NT2/D1 (cell line): ENCODE results near the gene GPHN.

Experiments
- DNase-seq: peaks from one replicate; pipeline ENCODE4 v3.0.0-alpha.2; 2011; ENCODE audit warnings: low read depth, low spot score
- H3K27me3 ChIP-seq: 2 replicates; pipeline ENCODE4 v1.6.0; 2011; ENCODE audit warnings: mild to moderate bottlenecking; ENCODE audit not compliant: insufficient read length, insufficient read depth
- H3K36me3 ChIP-seq: 2 replicates; pipeline ENCODE4 v1.6.1; 2011; ENCODE audit warnings: mild to moderate bottlenecking, low read length, mixed read lengths; ENCODE audit not compliant: insufficient read depth, insufficient read length
- H3K4me1 ChIP-seq: 2 replicates; pipeline ENCODE4 v1.5.1; 2011; ENCODE audit not compliant: insufficient read depth, insufficient read length
- H3K4me3 ChIP-seq: 2 replicates; pipeline ENCODE4 v1.5.1; 2011; ENCODE audit warnings: low read depth; ENCODE audit not compliant: insufficient read length
- H3K9ac ChIP-seq: 2 replicates; pipeline ENCODE4 v1.6.0; 2011; ENCODE audit warnings: low read depth; ENCODE audit not compliant: insufficient read length
- H3K9me3 ChIP-seq: 2 replicates; pipeline ENCODE4 v1.5.1; 2011; ENCODE audit warnings: mild to moderate bottlenecking, low read length; ENCODE audit not compliant: insufficient read depth
- SUZ12 ChIP-seq: IDR thresholded peaks from 2 replicates; pipeline ENCODE4 v1.6.1; 2011; ENCODE audit not compliant: insufficient read length, insufficient read depth; ENCODE audit errors: extremely low read depth
- YY1 ChIP-seq: IDR thresholded peaks from 2 replicates; pipeline ENCODE4 v1.6.1; 2011; ENCODE audit not compliant: insufficient read length, insufficient read depth
- ZNF274 ChIP-seq: IDR thresholded peaks from 2 replicates; pipeline ENCODE4 v1.6.1; 2011; ENCODE audit warnings: mild to moderate bottlenecking, low read depth, low read length

Gene GPHN

DNA sequence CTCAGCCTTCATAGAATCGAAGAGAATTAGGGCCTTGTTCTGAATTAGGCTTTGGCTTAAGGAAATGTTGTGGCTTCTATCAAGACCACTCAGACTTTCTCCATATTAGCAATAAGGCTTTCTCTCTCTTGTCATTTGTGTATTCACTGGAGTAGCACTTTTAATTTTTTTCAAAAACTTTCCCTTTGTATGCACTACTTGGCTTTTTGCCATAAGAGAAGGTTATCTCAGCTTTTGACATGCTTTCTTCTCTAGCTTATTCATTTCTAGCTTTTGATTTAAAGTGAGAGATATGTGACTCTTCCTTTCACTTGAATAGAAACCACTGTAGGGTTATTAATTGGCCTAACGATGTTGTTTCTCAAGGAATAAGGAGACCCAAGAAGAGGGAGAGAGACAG lies 244.2 kb downstream of the GPHN start:
- TF ChIP-seq ZNF274: no peak
- no peak for TF ChIP-seq SUZ12
- TF ChIP-seq YY1: no peak
- H3K4me3 ChIP-seq: no peak overlapping the region
- H3K27me3 ChIP-seq: no peaks in the 10 kb centered on the region
- DNase-seq: no peak
- H3K36me3 ChIP-seq: no peaks in the 10 kb centered on the region
- H3K4me1 ChIP-seq: no peaks in the 10 kb centered on the region
- no peak overlapping the region for H3K9ac ChIP-seq
- H3K9me3 ChIP-seq: no peaks in the 10 kb centered on the region

DNA sequence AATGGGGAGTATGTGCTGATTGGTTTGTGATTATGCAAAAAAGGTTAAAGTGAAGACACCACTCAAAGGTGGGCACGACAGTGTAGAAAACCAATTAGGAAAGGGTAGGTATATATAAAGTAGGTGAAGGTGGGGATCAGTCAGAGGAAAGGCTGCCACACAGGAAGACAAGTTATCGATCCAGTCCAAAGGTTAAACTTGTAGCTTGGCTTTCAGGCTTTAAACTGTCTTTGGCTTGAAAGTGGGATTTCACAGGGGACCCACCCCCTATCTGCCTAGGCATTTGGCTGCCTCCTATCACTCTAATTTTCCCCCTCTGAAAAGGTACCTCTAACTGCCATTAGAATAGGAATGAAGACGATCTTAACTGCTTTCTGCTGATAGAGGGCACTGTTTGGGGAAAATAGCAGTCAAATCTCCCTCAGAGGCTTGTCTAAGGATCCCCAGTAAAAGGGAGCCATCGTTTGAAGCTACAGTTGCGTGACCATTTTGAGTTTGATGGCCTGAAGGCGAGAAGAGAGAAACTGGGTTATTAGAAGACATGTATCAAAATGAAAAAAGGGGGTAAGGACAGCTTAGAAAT lies 250.2 kb downstream of the GPHN start:
- Histone ChIP-seq H3K27me3 (no peaks in the 10 kb centered on the region), H3K9me3 (no peaks in the 10 kb centered on the region), H3K4me1 (no peaks in the 10 kb centered on the region), H3K36me3 (no peaks in the 10 kb centered on the region), H3K4me3 (no peak overlapping the region), H3K9ac (no peak overlapping the region)
- DNase-seq: no peak
- TF ChIP-seq SUZ12 (no peak), YY1 (no peak), ZNF274 (no peak)

DNA sequence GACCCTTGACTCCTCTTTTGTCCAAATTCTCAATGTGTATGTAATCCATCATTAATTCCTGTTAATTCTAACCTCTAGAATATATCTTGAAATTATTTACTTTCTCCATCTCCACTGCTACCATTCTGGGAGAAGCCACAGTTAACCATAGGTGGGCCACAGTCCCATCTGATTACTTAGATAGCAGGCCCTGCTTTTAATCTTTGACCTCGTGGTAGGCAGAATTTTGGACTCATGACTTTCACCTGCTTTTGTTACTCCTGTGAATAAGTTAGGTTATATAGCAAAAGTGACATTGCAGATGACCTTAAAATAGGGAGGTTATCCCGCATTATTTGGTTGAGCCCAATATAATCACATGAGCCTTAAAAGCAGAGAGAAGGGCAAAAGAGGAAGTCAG lies 264.2 kb downstream of the GPHN start:
- Histone ChIP-seq H3K9me3 (no peaks in the 10 kb centered on the region), H3K4me1 (no peaks in the 10 kb centered on the region), H3K9ac (no peak overlapping the region), H3K4me3 (no peak overlapping the region), H3K36me3 (no peaks in the 10 kb centered on the region), H3K27me3 (no peaks in the 10 kb centered on the region)
- no peak for DNase-seq
- TF ChIP-seq YY1 (no peak), SUZ12 (no peak)

DNA sequence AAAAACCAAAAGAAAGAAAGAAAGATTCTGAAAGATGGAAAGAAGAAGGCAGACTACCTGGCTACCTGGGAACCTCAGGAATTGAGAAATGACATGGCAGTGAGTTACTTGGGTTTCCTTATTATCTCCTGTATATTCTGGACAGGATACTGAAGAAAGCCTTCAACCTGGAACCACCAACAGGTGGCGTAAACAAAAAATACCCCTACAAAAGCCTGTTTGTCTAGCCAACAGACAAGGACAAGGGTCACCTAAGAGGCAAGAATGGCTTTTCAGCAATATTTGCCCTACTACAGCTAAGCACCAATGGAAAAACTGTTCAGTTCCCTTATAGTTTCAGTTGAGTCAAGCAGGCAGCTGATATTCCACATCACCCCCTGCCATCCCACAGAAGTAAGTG lies 274.9 kb downstream of the GPHN start:
- H3K27me3 ChIP-seq: no peaks in the 10 kb centered on the region
- no peaks in the 10 kb centered on the region for H3K4me1 ChIP-seq
- TF ChIP-seq SUZ12: no peak
- no peak for TF ChIP-seq YY1
- no peak for TF ChIP-seq ZNF274
- no peak for DNase-seq
- no peaks in the 10 kb centered on the region for H3K9me3 ChIP-seq
- H3K36me3 ChIP-seq: no peaks in the 10 kb centered on the region
- no peak overlapping the region for H3K4me3 ChIP-seq
- H3K9ac ChIP-seq: no peak overlapping the region

DNA sequence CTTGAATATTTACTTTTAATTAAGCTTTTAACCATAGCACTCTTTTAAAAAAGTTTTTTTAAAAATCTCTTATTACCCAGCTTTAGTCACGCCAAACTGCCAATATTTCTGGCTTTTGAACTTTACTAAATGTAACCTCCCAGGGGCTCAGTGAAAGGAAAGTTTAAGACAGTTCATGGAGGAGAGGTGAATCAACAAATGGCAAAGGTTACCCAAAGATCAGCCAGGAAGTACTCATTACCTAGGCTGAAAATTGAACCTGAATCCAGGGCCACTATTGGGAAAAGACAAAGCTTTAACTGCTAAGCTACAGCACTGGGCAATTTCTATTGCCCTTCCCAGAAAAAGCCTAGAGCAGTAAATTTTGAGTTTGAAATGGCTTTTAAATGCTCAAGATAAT lies 282.2 kb downstream of the GPHN start:
- Histone ChIP-seq H3K4me3 (no peak overlapping the region), H3K9me3 (no peaks in the 10 kb centered on the region), H3K4me1 (no peaks in the 10 kb centered on the region), H3K27me3 (no peaks in the 10 kb centered on the region), H3K9ac (no peak overlapping the region), H3K36me3 (no peaks in the 10 kb centered on the region)
- no peak for DNase-seq
- TF ChIP-seq ZNF274 (no peak), SUZ12 (no peak), YY1 (no peak)

DNA sequence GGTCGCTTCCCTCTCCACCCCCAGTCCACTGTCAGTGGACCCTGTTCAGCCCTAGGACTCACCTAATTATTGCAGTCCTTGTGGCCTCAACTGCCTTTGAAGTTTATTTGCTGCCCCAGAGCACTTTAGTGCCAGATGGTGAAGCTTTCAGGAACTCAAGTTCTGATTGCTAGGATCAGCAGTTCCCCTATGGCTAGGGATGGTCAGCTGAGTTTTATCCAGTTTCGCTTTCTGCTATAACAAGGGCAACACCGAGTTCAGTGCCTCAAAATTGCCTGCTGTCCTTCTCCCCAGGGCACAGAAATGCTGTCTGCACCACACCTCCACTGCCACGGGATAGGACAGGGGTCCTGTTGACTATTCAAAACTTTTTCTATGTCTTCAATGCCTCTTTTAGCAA lies 295.0 kb downstream of the GPHN start:
- DNase-seq: no peak
- TF ChIP-seq YY1 (no peak), ZNF274 (no peak), SUZ12 (no peak)
- Histone ChIP-seq H3K36me3 (no peaks in the 10 kb centered on the region), H3K27me3 (no peaks in the 10 kb centered on the region), H3K4me3 (no peak overlapping the region), H3K9ac (no peak overlapping the region), H3K9me3 (0 out of 2 replicates have a peak, but pooled peaks cover 4% of the 10 kb centered on the region), H3K4me1 (no peaks in the 10 kb centered on the region)

DNA sequence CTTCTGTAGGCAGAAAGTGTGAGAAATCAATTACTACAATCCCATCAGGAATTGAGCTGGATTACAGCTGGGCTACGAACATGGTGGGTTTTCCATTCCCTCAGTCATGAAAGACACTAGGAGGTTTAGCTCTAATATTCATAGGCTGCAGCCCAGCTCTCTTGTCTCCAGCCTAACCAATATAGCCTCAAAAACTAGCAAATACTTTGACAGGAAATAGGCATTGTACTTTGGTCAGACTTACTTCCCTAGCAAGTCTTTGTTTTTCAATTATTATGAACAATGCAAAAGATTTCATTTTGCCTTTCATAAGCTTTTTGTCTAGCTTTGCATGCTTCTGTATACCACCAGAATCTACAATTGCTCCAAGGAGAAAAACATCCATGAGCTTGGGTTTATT lies 296.2 kb downstream of the GPHN start:
- Histone ChIP-seq H3K9ac (no peak overlapping the region), H3K9me3 (0 out of 2 replicates have a peak, but pooled peaks cover 4% of the 10 kb centered on the region), H3K27me3 (no peaks in the 10 kb centered on the region), H3K4me1 (no peaks in the 10 kb centered on the region), H3K36me3 (no peaks in the 10 kb centered on the region), H3K4me3 (no peak overlapping the region)
- TF ChIP-seq ZNF274: no peak
- no peak for TF ChIP-seq YY1
- TF ChIP-seq SUZ12: no peak
- no peak for DNase-seq

DNA sequence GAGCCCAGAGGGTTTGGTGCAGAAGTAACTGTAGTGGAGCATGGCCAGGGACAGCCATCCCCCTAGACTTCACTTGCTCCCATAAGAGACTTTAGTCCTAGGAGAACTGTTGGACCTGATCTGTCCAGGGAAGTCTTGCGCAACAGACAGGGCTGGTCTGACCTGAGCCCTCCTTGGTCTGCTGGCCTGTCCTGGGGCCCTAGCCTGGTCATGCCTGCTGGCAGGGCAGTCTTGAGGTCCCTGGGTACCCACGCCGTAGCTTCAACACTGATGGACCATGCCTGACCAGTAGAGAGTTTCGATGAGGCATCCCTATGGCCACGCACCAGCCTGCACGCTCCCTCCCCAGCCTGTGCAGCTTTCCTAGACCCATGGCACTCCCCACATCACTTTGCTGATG lies 305.7 kb downstream of the GPHN start:
- Histone ChIP-seq H3K9me3 (no peaks in the 10 kb centered on the region), H3K9ac (no peak overlapping the region), H3K36me3 (no peaks in the 10 kb centered on the region), H3K4me3 (no peak overlapping the region), H3K4me1 (no peaks in the 10 kb centered on the region), H3K27me3 (no peaks in the 10 kb centered on the region)
- no peak for DNase-seq
- TF ChIP-seq YY1 (no peak), ZNF274 (no peak), SUZ12 (no peak)
